Activated CD4-positive, alpha-beta T cell treated with anti-CD3 and anti-CD28 coated beads, Interleukin-2, amount 10 ng/mL, durations not matched to agents 24 days and 14 days (primary cell): ENCODE measurements around the gene ZNF71. TPM values are rescaled to one million over a fixed set of nuclear protein-coding genes. Genes with fewer than 3 reads are reported as not detected.

Source experiments
- total RNA-seq: library from RNA; stranded (reverse); gene quantifications from 2 replicates; pipeline ENCODE4 v1.2.3, GENCODE V29; 2022

ZNF71 gene
- total RNA-seq, 1 donor from 2014 or later: 5.2 TPM

Other genes with a start within 250 kb of the ZNF71 start
- 1.0 and 2.1 TPM in 2 replicates for gene ZNF582, start 201.8 kb upstream of the ZNF71 start, total RNA-seq
- gene ZNF583, start 191.0 kb upstream of the ZNF71 start, total RNA-seq: 1.9 and 2.0 TPM in 2 replicates
- not detected in 2 replicates for gene ZNF667, start 118.0 kb upstream of the ZNF71 start, total RNA-seq
- gene ZNF471, start 87.4 kb upstream of the ZNF71 start, total RNA-seq: 0.09 and 0.19 TPM in 2 replicates
- gene ZFP28, start 56.4 kb upstream of the ZNF71 start, total RNA-seq: 1.8 and 4.1 TPM in 2 replicates
- gene ZNF470, start 27.8 kb upstream of the ZNF71 start, total RNA-seq: 1.8 and 2.0 TPM in 2 replicates
- gene SMIM17, start 47.9 kb downstream of the ZNF71 start, total RNA-seq: 0.19 TPM in 1 of 2 replicates, not detected in the other
- gene ZNF835, start 76.5 kb downstream of the ZNF71 start, total RNA-seq: 0.40 and 0.43 TPM in 2 replicates
- not detected in 2 replicates for gene PEG3, start 245.4 kb downstream of the ZNF71 start, total RNA-seq
- gene ZIM2, start 245.4 kb downstream of the ZNF71 start, total RNA-seq: not detected in 2 replicates